Dendritic cell treated with granulocyte-macrophage colony-stimulating factor and Interleukin-4, amounts not matched to agents 40 ng/mL and 50 ng/mL, for 4 days (primary cell): ENCODE data around the gene SH3RF3.

ENCODE experiments used
- H3K27ac Mint-ChIP-seq: one replicate; pipeline ENCODE4 v1.8.0; 2022; ENCODE audit warnings: mild to moderate bottlenecking, mixed read lengths
- H3K27me3 Mint-ChIP-seq: one replicate; pipeline ENCODE4 v1.8.0; 2022; ENCODE audit warnings: mild to moderate bottlenecking, mixed read lengths
- H3K36me3 Mint-ChIP-seq: one replicate; pipeline ENCODE4 v1.8.0; 2022; ENCODE audit warnings: low read depth, mixed read lengths
- H3K4me1 Mint-ChIP-seq: one replicate; pipeline ENCODE4 v1.8.0; 2022; ENCODE audit warnings: low read depth, mixed read lengths
- H3K4me3 Mint-ChIP-seq: one replicate; pipeline ENCODE4 v1.8.0; 2022; ENCODE audit warnings: mild to moderate bottlenecking, moderate library complexity, mixed read lengths
- H3K9me3 Mint-ChIP-seq: one replicate; pipeline ENCODE4 v1.8.0; 2022; ENCODE audit warnings: mixed read lengths
- intact Hi-C: fragments of 100-400 bp; cut with micrococcal nuclease; formaldehyde crosslinking; loops from one replicate; pipeline ENCODE4 v1.15.0; 2022

The SH3RF3 gene

DNA sequence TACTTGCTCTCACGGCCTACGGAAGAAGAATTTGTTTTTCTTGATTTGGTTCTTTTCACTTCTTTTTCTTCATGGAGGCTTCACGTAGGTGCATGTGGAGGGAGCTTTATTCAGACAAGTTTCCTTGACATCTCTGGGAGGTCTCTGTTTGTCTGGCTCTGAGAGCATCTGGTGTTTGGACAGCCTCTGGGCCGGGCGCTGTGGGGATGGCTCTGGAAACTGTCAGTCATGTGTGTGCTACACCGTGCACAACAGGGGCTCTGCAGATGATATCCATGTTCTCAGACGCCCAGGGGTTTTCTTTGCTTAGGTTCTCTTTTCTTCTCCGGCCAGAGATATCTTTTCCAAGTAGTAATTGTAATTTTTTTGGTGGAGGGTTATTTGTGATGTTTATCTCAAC is 130.7 kb downstream of the SH3RF3 start:
- Mint-ChIP-seq H3K27me3 (peaks cover 12% of the 10 kb centered on the region), H3K36me3 (no peaks in the 10 kb centered on the region), H3K9me3 (no peaks in the 10 kb centered on the region), H3K4me1 (peaks cover 41% of the 10 kb centered on the region), H3K27ac (no peak overlapping the region), H3K4me3 (no peak overlapping the region)
- intact Hi-C loops: loop anchor here (10.0 kb wide), 1 partner anchor 245 kb away; no protein-coding TSS in a partner anchor

DNA sequence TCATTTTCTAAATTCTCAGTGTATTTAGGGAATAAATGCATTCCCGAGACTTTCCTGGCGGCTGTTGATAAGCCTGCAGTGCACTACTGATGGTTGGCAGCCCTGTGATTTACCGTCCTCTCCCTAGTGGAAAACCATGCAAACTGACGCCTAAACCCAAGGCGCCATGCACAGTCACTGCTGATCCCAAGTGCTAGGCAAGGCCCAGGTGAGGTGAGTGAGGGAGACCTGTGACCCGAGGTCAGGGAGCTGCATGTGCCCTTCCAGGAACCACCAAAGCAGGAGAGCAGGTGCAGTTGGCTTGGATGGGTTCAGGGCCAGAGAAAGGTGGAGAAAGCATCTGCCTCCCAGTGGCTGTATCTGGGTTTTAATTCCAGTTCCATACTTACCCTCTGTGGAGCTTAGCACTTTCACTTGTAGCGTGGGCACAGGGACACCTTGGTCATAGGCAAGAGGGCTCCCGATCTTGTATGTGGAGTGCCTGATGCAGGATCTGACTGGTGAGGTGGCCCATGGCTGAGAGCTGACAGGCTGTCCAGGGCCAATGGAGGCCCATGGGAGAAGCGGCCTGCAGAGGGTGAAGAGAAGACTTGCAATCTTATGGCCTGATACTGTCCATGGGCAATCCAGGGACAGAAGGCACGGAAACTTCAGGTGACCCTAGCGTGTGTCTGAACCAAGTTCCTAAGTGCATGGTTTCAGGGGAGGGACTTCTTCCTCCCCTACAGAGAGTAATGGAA is 131.3 kb downstream of the SH3RF3 start:
- Mint-ChIP-seq H3K4me3 (no peak overlapping the region), H3K9me3 (no peaks in the 10 kb centered on the region), H3K36me3 (no peaks in the 10 kb centered on the region), H3K4me1 (peaks cover 40% of the 10 kb centered on the region), H3K27ac (no peak overlapping the region), H3K27me3 (peaks cover 12% of the 10 kb centered on the region)
- intact Hi-C loops: no loop called here

DNA sequence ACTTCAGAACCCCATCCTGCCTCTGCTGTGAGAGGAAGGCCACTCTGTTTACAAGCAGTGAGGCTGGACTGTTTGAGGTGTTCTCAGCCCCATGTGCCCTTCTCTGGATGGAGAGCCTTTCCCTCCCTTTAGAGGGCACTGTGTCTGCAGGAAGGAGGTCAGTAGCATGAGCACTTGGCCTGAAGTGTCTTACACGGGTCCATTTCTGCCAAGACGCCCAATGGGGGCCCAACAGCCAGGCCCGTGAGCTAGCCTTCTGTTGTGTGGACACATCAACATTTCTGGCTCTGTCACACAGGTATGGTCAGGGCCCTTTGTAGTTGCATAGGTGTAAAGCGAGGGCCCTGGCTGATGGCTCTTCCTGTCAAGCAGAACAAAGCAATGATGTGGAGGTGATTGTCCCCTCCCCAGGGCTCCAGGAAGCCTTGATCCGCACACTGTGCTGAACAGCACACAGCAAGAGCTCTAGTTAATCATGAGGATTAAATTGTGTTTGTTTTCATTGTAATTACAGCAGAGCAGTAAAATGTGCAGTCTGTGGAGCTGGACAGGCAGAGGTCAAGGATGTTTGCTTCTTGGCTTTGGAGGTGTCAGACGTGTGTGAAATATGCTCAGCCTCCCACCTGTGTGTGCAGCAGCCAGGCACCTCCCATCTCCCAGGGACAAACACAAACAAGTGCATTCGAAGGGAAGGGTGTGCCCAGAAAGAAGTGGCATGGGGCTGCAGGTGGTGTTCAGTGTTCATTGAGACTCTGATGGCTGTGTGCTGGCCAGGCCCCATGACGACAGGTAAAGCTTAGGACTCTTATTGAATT is 132.1 kb downstream of the SH3RF3 start:
- Mint-ChIP-seq H3K4me3 (no peak overlapping the region), H3K27me3 (peaks cover 12% of the 10 kb centered on the region), H3K27ac (no peak overlapping the region), H3K36me3 (no peaks in the 10 kb centered on the region), H3K9me3 (no peaks in the 10 kb centered on the region), H3K4me1 (peaks cover 38% of the 10 kb centered on the region)
- intact Hi-C loops: no loop called here

DNA sequence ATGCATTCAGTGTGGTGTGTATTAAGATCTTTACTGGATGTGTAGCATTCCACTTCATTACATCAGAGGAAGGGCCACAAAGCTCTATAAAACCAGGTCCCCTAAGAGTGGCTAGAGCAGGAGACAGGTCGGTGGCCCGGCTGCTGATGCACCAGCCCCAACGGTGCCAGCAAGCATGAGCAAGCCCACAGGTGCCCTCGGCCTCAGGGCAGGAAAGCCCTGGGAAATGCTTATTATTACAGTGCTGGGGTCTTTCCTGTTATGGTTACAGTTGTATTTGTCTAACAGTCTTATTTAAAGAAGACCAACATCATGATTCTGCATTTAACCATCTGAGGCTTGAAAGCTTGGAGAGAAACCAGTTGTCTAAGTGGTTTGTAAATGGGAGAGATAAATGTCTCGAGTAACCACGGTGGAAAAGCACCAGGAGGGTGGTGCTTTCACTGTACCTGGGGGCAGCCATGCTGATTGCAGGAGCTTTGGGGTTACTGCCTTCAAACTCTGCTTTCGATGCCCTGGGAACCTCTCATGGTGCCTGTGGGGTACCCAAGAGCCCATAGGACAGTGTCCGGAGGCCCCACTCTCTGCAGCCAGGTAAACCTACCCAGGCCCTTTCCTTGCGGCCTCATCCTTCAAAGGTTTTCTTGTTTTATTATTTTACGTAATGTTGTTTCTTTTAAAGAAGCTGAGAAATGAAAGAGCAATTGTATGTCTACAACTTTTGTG is 133.1 kb downstream of the SH3RF3 start:
- H3K4me1 Mint-ChIP-seq: peaks cover 38% of the 10 kb centered on the region
- intact Hi-C loops: no loop called here
- H3K36me3 Mint-ChIP-seq: no peaks in the 10 kb centered on the region
- no peak overlapping the region for H3K27ac Mint-ChIP-seq
- no peak overlapping the region for H3K4me3 Mint-ChIP-seq
- H3K9me3 Mint-ChIP-seq: no peaks in the 10 kb centered on the region
- peaks cover 8% of the 10 kb centered on the region for H3K27me3 Mint-ChIP-seq

DNA sequence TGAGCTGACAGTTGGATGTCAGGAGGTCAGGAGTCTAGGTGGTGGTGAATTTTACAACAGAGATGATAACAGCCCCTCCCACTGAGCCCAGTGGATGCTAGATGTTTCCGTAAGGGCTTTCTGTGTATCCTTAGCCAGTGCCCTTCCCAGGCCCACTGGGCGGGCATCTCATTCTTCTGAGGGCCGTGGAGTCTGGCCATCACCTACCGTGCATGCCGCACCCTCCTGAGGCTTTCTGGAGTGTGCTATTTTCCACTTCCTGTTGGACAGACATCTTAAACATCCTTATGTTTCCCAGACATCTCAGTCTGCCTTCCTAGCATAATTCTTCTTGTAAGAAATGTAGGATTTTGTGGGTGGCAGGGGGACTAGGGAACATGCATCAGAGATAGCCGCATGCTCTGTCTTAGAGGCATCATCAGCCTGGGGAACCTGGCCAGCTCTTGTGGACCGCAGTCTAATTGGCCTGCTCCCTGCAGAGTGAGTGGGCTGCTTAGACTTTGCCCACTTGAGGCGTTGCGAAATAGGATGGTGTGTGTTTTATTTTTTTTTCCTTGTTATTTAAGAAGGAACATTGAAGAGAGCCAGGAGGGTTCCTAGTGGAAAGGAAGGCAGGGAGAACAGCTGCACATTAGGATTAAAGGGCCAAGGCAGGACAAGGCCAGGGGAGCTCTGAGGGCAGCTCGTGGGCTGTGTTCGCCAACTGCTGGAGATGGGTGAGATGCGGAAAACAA is 135.8 kb downstream of the SH3RF3 start:
- Mint-ChIP-seq H3K4me1 (peaks cover 29% of the 10 kb centered on the region), H3K27ac (no peak overlapping the region), H3K27me3 (no peaks in the 10 kb centered on the region), H3K36me3 (no peaks in the 10 kb centered on the region), H3K4me3 (no peak overlapping the region), H3K9me3 (no peaks in the 10 kb centered on the region)
- intact Hi-C loops: no loop called here

DNA sequence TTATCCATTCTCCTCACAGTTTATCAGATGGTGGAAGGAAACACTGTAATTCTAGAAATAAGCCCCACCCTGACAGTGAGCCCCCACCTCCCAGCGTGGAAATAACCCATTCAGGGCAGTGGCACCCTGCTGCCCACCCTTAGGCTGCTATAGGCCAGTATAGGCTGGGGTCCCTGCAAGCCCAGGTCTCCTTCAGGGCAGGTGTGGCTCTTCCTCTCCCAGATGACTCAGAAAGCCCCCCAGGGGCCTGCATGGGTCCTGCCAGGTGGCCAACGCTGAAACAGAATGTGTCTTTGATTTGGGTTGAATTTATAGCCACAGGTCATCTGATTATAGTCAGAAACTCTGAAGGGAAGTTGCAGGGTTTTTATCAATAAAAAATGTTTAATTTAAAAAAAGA is 136.4 kb downstream of the SH3RF3 start:
- Mint-ChIP-seq H3K9me3 (no peaks in the 10 kb centered on the region), H3K36me3 (no peaks in the 10 kb centered on the region), H3K4me3 (no peak overlapping the region), H3K4me1 (peaks cover 33% of the 10 kb centered on the region), H3K27me3 (peaks cover 4% of the 10 kb centered on the region), H3K27ac (no peak overlapping the region)
- intact Hi-C loops: no loop called here

DNA sequence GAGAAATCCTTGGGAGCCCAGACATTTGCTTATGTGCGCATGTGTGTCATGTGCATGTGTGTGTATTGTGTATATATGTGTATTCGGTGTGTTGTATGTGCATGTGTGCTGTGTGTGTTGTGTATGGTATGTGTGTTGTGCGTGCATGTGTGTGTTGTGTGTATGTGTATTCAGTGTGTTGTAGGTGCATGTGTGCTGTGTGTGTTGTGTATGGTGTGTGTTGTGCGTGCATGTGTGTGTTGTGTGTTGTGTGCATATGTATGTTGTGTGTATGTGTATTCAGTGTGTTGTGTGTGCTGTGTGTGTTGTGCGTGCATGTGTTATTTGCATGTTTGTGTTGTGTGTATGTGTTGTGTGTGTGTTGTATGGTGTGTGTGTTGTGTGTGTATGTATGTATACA is 136.9 kb downstream of the SH3RF3 start:
- intact Hi-C loops: no loop called here

DNA sequence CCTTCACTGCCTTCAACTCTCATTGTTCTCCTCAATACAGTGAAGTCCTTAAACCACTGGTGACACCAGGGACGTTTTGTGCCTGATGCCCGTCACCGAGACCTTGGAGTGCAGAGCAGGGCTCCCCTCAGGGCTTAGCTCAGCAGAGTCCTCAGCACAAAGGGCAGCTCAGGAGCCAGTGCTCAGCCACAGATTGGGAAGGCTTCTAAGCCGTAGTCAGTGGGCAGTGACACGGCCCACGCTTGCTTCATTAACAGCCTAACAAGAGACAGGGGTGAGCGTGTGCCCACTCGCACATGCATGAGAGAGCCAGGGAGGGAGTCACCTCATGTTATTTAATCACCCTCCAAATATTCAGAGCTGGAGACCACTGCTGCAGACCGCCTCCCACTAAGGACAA is 137.5 kb downstream of the SH3RF3 start:
- intact Hi-C loops: no loop called here
- Mint-ChIP-seq H3K9me3 (no peaks in the 10 kb centered on the region), H3K27ac (peak overlapping the region; percentile 50), H3K4me3 (no peak overlapping the region), H3K36me3 (no peaks in the 10 kb centered on the region), H3K4me1 (peaks cover 33% of the 10 kb centered on the region), H3K27me3 (peaks cover 4% of the 10 kb centered on the region)

More for the DNA sequence above, 136.9 kb downstream of the SH3RF3 start:
- H3K27me3 Mint-ChIP-seq: peaks cover 4% of the 10 kb centered on the region
- H3K4me3 Mint-ChIP-seq: no peak overlapping the region
- no peak overlapping the region for H3K27ac Mint-ChIP-seq
- peaks cover 33% of the 10 kb centered on the region for H3K4me1 Mint-ChIP-seq
- no peaks in the 10 kb centered on the region for H3K9me3 Mint-ChIP-seq
- H3K36me3 Mint-ChIP-seq: no peaks in the 10 kb centered on the region

DNA sequence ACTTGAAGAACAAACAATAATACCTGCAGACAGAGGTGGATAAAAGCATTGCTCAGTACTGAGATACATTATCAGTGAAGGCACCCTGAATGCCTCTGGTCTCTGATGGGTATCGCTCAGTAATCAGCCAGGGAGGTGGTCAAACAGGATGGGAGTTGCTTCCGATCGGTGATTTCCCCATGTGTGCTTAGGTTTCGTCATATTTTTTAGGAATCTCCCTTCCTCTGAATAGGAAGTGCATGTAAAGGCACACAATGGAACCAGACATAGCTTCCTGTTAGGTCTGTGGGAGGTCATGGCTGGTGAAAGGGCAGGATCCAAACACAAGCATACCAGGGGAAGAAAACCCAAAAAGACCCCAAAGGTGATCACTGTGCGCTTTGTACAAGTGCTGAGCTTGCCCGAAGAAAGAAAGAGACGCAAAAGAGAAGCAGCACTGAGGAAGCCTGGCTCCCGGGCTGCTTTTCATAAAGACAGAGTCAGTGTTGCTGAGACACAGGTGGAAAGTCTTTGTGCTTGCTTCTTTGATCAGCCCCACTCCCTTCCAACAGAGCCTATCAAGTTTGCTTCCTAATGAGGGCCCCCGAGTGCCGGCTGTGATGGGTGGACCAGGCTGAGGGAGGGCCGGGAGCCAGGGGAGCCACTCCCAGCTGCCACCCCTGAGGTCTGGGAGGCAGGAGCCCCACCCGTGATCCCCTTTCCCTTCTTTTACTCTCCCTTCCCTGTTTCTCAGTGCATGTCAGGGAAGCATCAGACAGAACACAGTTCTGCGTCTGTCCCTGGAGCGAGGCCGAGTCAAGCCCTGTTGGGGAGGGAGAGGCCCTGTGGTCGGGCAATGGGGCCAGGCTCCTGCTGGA is 138.2 kb downstream of the SH3RF3 start:
- Mint-ChIP-seq H3K36me3 (no peaks in the 10 kb centered on the region), H3K4me1 (peaks cover 33% of the 10 kb centered on the region), H3K4me3 (no peak overlapping the region), H3K27ac (peak overlapping the region; percentile 50), H3K27me3 (peaks cover 6% of the 10 kb centered on the region), H3K9me3 (no peaks in the 10 kb centered on the region)
- intact Hi-C loops: no loop called here

DNA sequence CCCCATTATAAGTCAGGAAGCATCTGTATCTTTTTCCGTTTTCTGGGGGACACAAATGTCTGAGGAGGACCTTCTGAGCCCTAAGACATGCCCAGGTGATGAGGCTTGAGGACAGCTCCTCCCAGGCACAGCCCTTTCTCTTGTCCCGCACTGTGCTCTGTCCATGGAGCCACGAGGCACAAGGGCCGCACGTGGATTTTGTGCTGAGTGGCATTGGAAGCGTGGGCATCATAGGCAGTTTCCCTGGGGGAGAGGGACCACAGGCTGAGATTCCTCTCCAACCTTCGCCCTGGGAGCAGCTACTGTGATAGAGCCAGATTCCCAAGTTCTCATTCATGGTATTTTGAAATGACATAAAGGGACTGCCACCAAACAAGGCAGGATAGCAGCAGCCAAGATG is 139.9 kb downstream of the SH3RF3 start:
- no peaks in the 10 kb centered on the region for H3K36me3 Mint-ChIP-seq
- intact Hi-C loops: no loop called here
- H3K9me3 Mint-ChIP-seq: no peaks in the 10 kb centered on the region

DNA sequence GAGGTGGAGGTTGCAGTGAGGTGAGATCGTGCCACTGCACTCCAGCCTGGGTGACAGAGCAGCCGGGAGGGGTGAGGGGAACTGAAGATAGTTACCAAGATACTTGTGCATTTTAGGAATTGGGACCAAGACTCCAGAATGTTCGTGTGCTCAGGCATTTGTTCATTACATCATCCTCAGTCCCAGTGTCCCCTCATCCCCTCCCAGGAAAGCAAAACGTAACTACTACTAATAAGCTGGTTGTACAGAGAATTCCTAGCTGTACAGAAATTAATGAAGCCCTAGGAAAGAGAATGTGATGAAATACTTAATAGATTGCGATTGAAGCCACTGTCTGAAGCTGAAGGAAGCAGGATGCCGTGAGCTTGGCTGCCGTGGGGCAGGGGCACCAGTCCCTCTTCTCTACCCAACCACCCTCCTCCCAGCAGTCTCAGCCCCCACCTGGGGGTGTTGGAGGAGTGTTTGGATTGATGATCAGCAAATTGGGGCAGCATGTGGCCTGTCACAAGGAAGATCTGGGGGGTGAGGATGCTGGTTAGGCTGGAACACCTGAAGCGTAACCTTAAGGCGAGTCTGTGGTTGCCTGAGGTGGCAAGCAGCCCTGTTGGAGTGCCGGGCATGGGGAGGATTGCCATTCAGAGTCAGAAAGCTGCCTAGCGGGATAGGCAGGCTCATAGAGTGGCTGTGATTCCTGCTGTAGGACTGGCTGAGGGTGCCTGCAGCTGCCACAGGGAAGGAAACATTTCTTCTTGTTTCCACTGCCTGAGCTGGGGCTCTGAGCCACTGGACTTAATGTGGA is 140.9 kb downstream of the SH3RF3 start:
- Mint-ChIP-seq H3K27ac (no peak overlapping the region), H3K4me1 (peaks cover 39% of the 10 kb centered on the region), H3K27me3 (peaks cover 6% of the 10 kb centered on the region), H3K4me3 (no peak overlapping the region), H3K9me3 (no peaks in the 10 kb centered on the region), H3K36me3 (no peaks in the 10 kb centered on the region)
- intact Hi-C loops: no loop called here

More for the DNA sequence above, 139.9 kb downstream of the SH3RF3 start:
- peaks cover 6% of the 10 kb centered on the region for H3K27me3 Mint-ChIP-seq
- H3K4me3 Mint-ChIP-seq: no peak overlapping the region
- peaks cover 33% of the 10 kb centered on the region for H3K4me1 Mint-ChIP-seq
- H3K27ac Mint-ChIP-seq: no peak overlapping the region

DNA sequence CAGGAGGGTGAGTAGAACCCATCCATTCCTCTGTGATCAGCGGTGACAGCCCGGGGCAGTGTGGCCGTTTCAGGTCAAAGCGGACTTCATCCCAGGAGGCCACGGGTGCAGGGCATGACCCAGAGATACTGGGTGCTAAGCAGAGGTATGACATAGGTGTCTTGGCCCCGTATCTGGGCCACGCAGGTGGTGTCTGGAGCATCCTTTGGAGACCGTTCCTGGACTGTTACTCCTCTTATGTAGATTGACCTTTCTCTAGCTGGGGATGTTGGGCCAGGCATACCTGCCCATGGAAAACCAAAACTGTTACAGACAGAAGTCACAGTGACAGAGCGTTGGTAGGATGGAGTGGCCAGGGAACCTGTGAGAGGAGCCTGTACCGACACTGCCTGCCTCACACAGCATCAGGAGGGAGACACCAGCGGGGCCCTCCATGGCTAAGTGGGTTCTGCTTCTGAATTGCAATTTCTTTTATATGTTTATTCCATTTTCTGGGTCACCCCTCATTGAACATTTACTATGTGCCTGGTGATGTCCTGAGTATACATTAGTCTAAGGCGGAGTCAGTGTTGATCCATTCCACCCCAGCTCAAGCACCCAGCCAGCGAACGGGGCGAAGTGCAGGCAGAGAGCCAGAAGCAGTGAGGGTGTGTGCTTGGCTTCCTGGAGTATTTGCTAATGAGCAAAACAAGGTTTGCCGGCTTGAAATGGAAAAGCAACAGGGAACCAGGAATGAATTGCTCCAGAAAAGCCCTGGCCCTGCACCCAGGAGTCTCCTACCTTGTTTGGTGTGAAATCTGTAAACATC is 141.7 kb downstream of the SH3RF3 start:
- no peak overlapping the region for H3K27ac Mint-ChIP-seq
- H3K4me3 Mint-ChIP-seq: no peak overlapping the region
- H3K9me3 Mint-ChIP-seq: no peaks in the 10 kb centered on the region
- H3K36me3 Mint-ChIP-seq: no peaks in the 10 kb centered on the region
- H3K27me3 Mint-ChIP-seq: peaks cover 6% of the 10 kb centered on the region
- intact Hi-C loops: no loop called here
- peaks cover 42% of the 10 kb centered on the region for H3K4me1 Mint-ChIP-seq
